Pancreas (tissue), 10 donors: Measurements from ENCODE around the gene MACROD1. TPM values are rescaled to one million over a fixed set of nuclear protein-coding genes. Genes with fewer than 3 reads are reported as not detected.

Experiments
- ATAC-seq, 4 donors: fragments of 200-7000 bp; cut with Tn5 transposase; one replicate each; pipeline versions ENCODE4 v1.8.0 to v1.9.1; 2020; ENCODE audit warnings: mild to moderate bottlenecking in 4 of 4, moderate library complexity in 4 of 4
- DNase-seq, 6 donors: peaks; one replicate each; pipeline ENCODE4 v3.0.0-alpha.2; 2020
- FAIRE-seq: peaks from 2 replicates; lab custom pipeline; 2012; peaks lifted over from hg19 to GRCh38; lab: Jason Lieb, UNC
- H3K27ac ChIP-seq, 4 donors: fragments of 200-600 bp; sonication (generic); 1 replicate in 3 of 4; 2 replicates in 1 of 4; pipeline versions ENCODE4 v1.5.0 to v1.8.0; 2020
- H3K27me3 ChIP-seq, 4 donors: fragments of 200-600 bp; one replicate each; pipeline ENCODE4 v1.8.0; 2021
- H3K36me3 ChIP-seq, 3 donors: fragments of 200-600 bp; sonication (generic) in 1 of 3; one replicate each; pipeline versions ENCODE4 v1.5.0 to v1.8.0; 2020 to 2021
- H3K4me1 ChIP-seq, 3 donors: fragments of 200-600 bp; one replicate each; pipeline ENCODE4 v1.8.0; 2021
- H3K4me3 ChIP-seq, 4 donors: fragments of 200-600 bp; sonication (generic) in 2 of 4; one replicate each; pipeline versions ENCODE4 v1.5.0 to v1.8.0; 2020 to 2021
- H3K9me3 ChIP-seq, 4 donors: fragments of 200-600 bp; one replicate each; pipeline ENCODE4 v1.8.0; 2021
- CTCF ChIP-seq, 4 donors: fragments of 200-600 bp; sonication (generic) in 3 of 4; IDR thresholded peaks; one replicate each; pipeline versions ENCODE4 v1.5.0 to v1.8.0; 2021; ENCODE audit warnings: antibody characterized with exemption in 4 of 4
- WGBS, 2 donors: extraction: QIAGEN DNeasy Blood & Tissue Kit; methylation state at CpG; one replicate each; pipeline ENCODE4 v1.1.7; 2013; 5-methylcytosine and 5-hydroxymethylcytosine counted together
- intact Hi-C, 3 donors: fragments of 100-400 bp; cut with DNase I; formaldehyde crosslinking; loops; one replicate each; pipeline versions ENCODE4 v1.11.1 to v1.14.2; 2022
- polyA plus RNA-seq, 2 donors: library from polyadenylated mRNA; stranded (reverse); fragments of 200-250 nt; gene quantifications; one replicate each; pipeline ENCODE4 v1.2.3, GENCODE V29; 2013
- total RNA-seq, 6 donors: library from RNA; stranded (reverse); fragmentation: NEBNext Ultra II Directional in 4 of 6; extraction: Animal tissue kit (Norgen Biotek cat#: 25700) in 4 of 6; gene quantifications; one replicate each; pipeline versions ENCODE4 v1.2.1 to v1.2.4, GENCODE V29; 2021 to 2023
- donor health status: healthy with polysubstance abuse.
- donor health status: DM: no; HTN: no; CAD: no; lungs with moderate emphysema.
- donor health status: DM: no; HTN: no; CAD: no.
- donor health status: control.
- donor health status: control.
- donor health status: Bipolar disorder and iron deficiency.
- donor health status: DM: yes; HTN: yes; CAD: no.
- donor health status: DM: no; HTN: no; CAD: no.
- donor health status: DM: no; HTN: no; CAD: no.
- donor health status: DM: yes; HTN: yes; CAD: no.

The MACROD1 gene
- total and polyA plus RNA-seq, 8 donors, result 26.0 to 126 (median 34.8) TPM

GRCh38 chr11:64183890-64184289, 18.0 kb upstream of the MACROD1 start:
- no peaks in the 10 kb centered on the region for H3K36me3 ChIP-seq
- TF ChIP-seq CTCF (IDR thresholded peaks at IDR 0.05), result no peak
- intact Hi-C loops, result no loop called here
- H3K9me3 ChIP-seq, result no peaks in the 10 kb centered on the region
- H3K27ac ChIP-seq, result peak overlapping the region in 2 of 4 donors; percentile 99
- FAIRE-seq (no peak), ATAC-seq (no peak), DNase-seq (no peak)
- peaks cover 19 to 41% (median 34%) of the 10 kb centered on the region in 3 donors for H3K4me1 ChIP-seq
- H3K27me3 ChIP-seq, result no peaks in the 10 kb centered on the region
- 49 to 65% methylated on average over 7 of the region's 7 CpGs for WGBS, 2 donors
- no peak overlapping the region for H3K4me3 ChIP-seq

- peak; percentile 86 to 95 (median 93) for DNase-seq
- TF ChIP-seq CTCF (IDR thresholded peaks at IDR 0.05), result no peak
- FAIRE-seq, result no peak
- no peaks in the 10 kb centered on the region for H3K36me3 ChIP-seq
- H3K9me3 ChIP-seq, result no peaks in the 10 kb centered on the region
- H3K27ac ChIP-seq, result peak overlapping the region; percentile 52 to 87 (median 68)
- peaks cover 19 to 41% (median 34%) of the 10 kb centered on the region in 3 donors for H3K4me1 ChIP-seq
- intact Hi-C loops, result no loop called here
- peak overlapping the region in 1 of 4 donors; percentile 17 for H3K4me3 ChIP-seq
- peak; percentile 57 to 67 (median 64) for ATAC-seq
- 20 to 26% methylated on average over 15 to 17 of the region's 17 CpGs for WGBS, 2 donors
- H3K27me3 ChIP-seq, result no peaks in the 10 kb centered on the region
These were observed 15.8 kb upstream of the MACROD1 start for GRCh38 chr11:64181506-64182411.

GRCh38 chr11:64180891-64181290, 15.0 kb upstream of the MACROD1 start:
- Histone ChIP-seq H3K36me3 (no peaks in the 10 kb centered on the region), H3K4me1 (peaks cover 19 to 41% (median 34%) of the 10 kb centered on the region in 3 donors), H3K27ac (peak overlapping the region; percentile 52 to 87 (median 68)), H3K27me3 (no peaks in the 10 kb centered on the region), H3K4me3 (no peak overlapping the region), H3K9me3 (no peaks in the 10 kb centered on the region)
- 57 to 58% methylated on average over 5 of the region's 5 CpGs for WGBS, 2 donors
- DNase-seq (no peak), ATAC-seq (no peak), FAIRE-seq (no peak)
- intact Hi-C loops, result no loop called here
- TF ChIP-seq CTCF (IDR thresholded peaks at IDR 0.05), result no peak

DNA sequence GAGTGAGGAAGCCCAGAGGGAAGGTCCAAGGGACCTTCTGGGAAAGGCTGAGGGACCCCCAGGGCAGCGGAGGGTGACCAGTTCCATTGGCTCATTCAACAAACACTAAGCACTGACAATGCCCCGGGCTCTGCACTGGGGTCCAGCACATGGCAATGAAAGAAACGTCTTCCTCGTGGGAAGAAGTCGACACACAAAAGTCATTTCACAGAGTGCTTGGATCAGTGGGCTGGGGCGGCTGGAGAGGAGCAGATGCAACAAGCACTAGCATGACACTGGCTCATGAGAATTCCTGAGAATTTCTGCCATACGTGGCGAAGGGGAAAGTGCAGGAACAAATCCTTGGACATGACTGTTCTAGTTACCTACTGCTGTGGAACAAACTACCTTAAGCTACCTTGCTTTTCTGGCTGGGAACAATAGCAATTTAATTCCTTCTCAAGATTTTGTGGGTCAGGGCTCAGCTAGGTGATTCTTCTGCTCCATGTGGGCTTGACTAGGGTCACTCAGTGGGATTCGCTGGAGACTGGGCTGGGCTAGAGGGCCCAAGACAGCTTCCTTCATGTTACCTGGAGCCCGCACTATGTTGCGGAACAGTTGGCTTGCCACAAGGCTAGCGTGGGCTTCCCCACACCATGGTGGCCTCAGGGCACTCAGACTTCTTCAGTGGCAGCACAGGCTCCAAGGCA, 13.2 kb upstream of the MACROD1 start:
- Histone ChIP-seq H3K36me3 (no peaks in the 10 kb centered on the region), H3K27me3 (no peaks in the 10 kb centered on the region), H3K9me3 (no peaks in the 10 kb centered on the region), H3K4me1 (peaks cover 19 to 33% (median 29%) of the 10 kb centered on the region in 3 donors), H3K27ac (no peak overlapping the region), H3K4me3 (no peak overlapping the region)
- DNase-seq, result no peak
- no peak for ATAC-seq
- intact Hi-C loops, result no loop called here
- no peak for TF ChIP-seq CTCF (IDR thresholded peaks at IDR 0.05)
- WGBS, 2 donors, result 97 to 98% methylated on average over 12 of the region's 12 CpGs
- no peak for FAIRE-seq
